H1 (cell line): ENCODE measurements around the gene ZNF134. TPM values are rescaled to one million over a fixed set of nuclear protein-coding genes. Genes with fewer than 3 reads are reported as not detected.

ENCODE experiments used
- BRCA1 ChIP-seq: IDR thresholded peaks from 2 replicates; pipeline ENCODE4 v1.6.1; 2012; ENCODE audit warnings: low read depth, low read length, improper control_type of control experiment
- CHD2 ChIP-seq: IDR thresholded peaks from 2 replicates; pipeline ENCODE4 v1.6.1; 2012; ENCODE audit warnings: low read length, improper control_type of control experiment
- CREB1 ChIP-seq: IDR thresholded peaks from 2 replicates; pipeline ENCODE4 v1.6.1; 2012; ENCODE audit warnings: inconsistent platforms
- GABPA ChIP-seq: IDR thresholded peaks from 2 replicates; pipeline ENCODE4 v1.6.1; 2011; ENCODE audit warnings: mild to moderate bottlenecking, low read length, moderate library complexity, borderline replicate concordance; ENCODE audit not compliant: insufficient read depth
- KDM1A ChIP-seq: fragments of 200-600, 300-600 bp; sonication (generic); IDR thresholded peaks from 2 replicates; pipeline ENCODE4 v1.7.1; 2016; ENCODE audit warnings: mild to moderate bottlenecking, low read length, borderline replicate concordance
- KDM4A ChIP-seq: IDR thresholded peaks from one replicate; pipeline ENCODE4 v1.7.1; 2012; ENCODE audit warnings: low read depth, mild to moderate bottlenecking, moderate library complexity, low read length, inconsistent platforms; ENCODE audit not compliant: severe bottlenecking
- NANOG ChIP-seq: IDR thresholded peaks from 2 replicates; pipeline ENCODE4 v1.6.1; 2011; ENCODE audit warnings: low read length, low read depth, mild to moderate bottlenecking, inconsistent platforms; ENCODE audit not compliant: insufficient read depth, poor library complexity, severe bottlenecking
- POU5F1 ChIP-seq: IDR thresholded peaks from 2 replicates; pipeline ENCODE4 v1.6.1; 2011; ENCODE audit warnings: low read depth, mild to moderate bottlenecking, low read length, moderate library complexity
- RAD21 ChIP-seq, 2 experiments: IDR thresholded peaks in 1 of 2; conservative IDR thresholded peaks in 1 of 2; 2 replicates each; pipeline ENCODE4 v1.6.1; 2011; ENCODE audit warnings: low read depth in 2 of 2, low read length in 2 of 2, improper control_type of control experiment in 1 of 2, inconsistent platforms in 1 of 2, mild to moderate bottlenecking in 1 of 2, moderate library complexity in 1 of 2
- RNF2 ChIP-seq: fragments of 200-900, 300-1000 bp; sonication (generic); IDR thresholded peaks from 2 replicates; pipeline ENCODE4 v1.7.1; 2016; ENCODE audit warnings: borderline replicate concordance, low read depth, mild to moderate bottlenecking, antibody characterized with exemption, low read length; ENCODE audit not compliant: poor library complexity, severe bottlenecking; ENCODE audit errors: missing control alignments
- SP2 ChIP-seq: IDR thresholded peaks from 2 replicates; pipeline ENCODE4 v1.6.1; 2012; ENCODE audit warnings: mild to moderate bottlenecking, low read length, inconsistent platforms
- SP4 ChIP-seq: IDR thresholded peaks from 2 replicates; pipeline ENCODE4 v1.6.1; 2012; ENCODE audit warnings: low read length, inconsistent platforms
- SUZ12 ChIP-seq: fragments of 200-600 bp; sonication (generic); IDR thresholded peaks from 2 replicates; pipeline ENCODE4 v1.6.1; 2012; ENCODE audit warnings: mild to moderate bottlenecking, inconsistent platforms, low read length, moderate library complexity, mixed read lengths
- TAF1 ChIP-seq: IDR thresholded peaks from 2 replicates; pipeline ENCODE4 v1.6.1; 2011; ENCODE audit warnings: mild to moderate bottlenecking, low read depth, low read length
- TAF7 ChIP-seq: optimal IDR thresholded peaks from 2 replicates; pipeline ENCODE3; 2011; ENCODE audit warnings: low read depth, mild to moderate bottlenecking, inconsistent platforms, low read length, moderate library complexity, borderline replicate concordance
- ZNF274 ChIP-seq: IDR thresholded peaks from 2 replicates; pipeline ENCODE4 v1.7.0; 2012; ENCODE audit warnings: low read length, borderline replicate concordance; ENCODE audit errors: extremely low read depth
- polyA plus RNA-seq, 7 experiments: library from polyadenylated mRNA; depleted of rRNA in 3 of 7; stranded (reverse) in 5 of 7; unstranded in 2 of 7; fragments of >200 nt in 5 of 7; fragments of 200-250 nt in 2 of 7; gene quantifications; 1 replicate in 5 of 7; 2 replicates in 1 of 7; 4 replicates in 1 of 7; pipeline versions ENCODE4 v1.2.1 to v1.2.3, GENCODE V29; 2011 to 2013; ENCODE audit warnings: missing spikeins in 2 of 7, mixed read lengths in 2 of 7
- total RNA-seq: library from RNA; stranded (reverse); fragmentation: NEBNext Ultra II Directional; extraction: Animal tissue kit (Norgen Biotek cat#: 25700); gene quantifications from 2 replicates; pipeline ENCODE4 v1.2.1, GENCODE V29; 2021
- TF ChIP-seq, protein P1 (sequence below): IDR thresholded peaks from 2 replicates; pipeline ENCODE4 v1.6.1; 2012; ENCODE audit warnings: inconsistent platforms
- TF ChIP-seq, protein P2 (sequence below): IDR thresholded peaks from 2 replicates; pipeline ENCODE4 v1.6.1; 2011; ENCODE audit warnings: low read length, improper control_type of control experiment
- TF ChIP-seq, protein P3 (sequence below): IDR thresholded peaks from 2 replicates; pipeline ENCODE4 v1.6.1; 2012; ENCODE audit warnings: low read length, inconsistent platforms

The ZNF134 gene
- total and polyA plus RNA-seq, 2 of the 8 experiments (the other 6 are each of a cell fraction or from before 2014, with no cell fraction given): 16.6 to 54.6 TPM

DNA sequence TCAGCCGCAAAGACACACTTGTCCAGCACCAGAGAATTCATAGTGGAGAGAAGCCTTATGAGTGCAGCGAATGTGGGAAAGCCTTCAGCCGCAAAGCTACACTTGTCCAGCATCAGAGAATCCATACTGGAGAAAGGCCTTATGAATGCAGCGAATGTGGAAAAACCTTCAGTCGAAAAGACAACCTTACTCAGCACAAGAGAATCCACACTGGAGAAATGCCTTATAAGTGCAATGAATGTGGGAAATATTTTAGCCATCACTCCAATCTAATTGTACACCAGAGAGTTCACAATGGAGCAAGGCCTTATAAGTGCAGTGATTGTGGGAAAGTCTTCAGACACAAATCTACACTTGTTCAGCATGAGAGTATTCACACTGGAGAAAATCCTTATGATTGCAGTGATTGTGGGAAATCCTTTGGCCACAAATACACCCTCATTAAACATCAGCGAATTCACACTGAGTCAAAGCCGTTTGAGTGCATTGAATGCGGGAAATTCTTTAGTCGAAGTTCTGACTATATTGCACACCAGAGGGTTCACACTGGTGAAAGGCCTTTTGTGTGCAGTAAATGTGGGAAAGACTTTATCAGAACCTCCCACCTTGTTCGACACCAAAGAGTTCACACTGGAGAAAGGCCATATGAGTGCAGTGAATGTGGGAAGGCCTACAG is 6.8 kb downstream of the ZNF134 start (continued):
- TF ChIP-seq RAD21 (IDR thresholded peaks at IDR 0.05 in 1 of 2, conservative IDR thresholded peaks at IDR 0.05 in 1 of 2; ENCODE audit: low read depth in 2 of 2, low read length in 2 of 2): no peak
- TF ChIP-seq RNF2: no peak
- TF ChIP-seq, protein P1, sequence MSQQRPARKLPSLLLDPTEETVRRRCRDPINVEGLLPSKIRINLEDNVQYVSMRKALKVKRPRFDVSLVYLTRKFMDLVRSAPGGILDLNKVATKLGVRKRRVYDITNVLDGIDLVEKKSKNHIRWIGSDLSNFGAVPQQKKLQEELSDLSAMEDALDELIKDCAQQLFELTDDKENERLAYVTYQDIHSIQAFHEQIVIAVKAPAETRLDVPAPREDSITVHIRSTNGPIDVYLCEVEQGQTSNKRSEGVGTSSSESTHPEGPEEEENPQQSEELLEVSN: no peak
- TF ChIP-seq SUZ12: no peak
- TF ChIP-seq GABPA: no peak
- no peak for TF ChIP-seq SP2
- TF ChIP-seq CHD2: no peak
- TF ChIP-seq KDM1A: peak; percentile 70; the same call in 1 of the 2 replicates
- no peak for TF ChIP-seq TAF7
- no peak for TF ChIP-seq POU5F1
- TF ChIP-seq NANOG: no peak
- TF ChIP-seq, protein P2, sequence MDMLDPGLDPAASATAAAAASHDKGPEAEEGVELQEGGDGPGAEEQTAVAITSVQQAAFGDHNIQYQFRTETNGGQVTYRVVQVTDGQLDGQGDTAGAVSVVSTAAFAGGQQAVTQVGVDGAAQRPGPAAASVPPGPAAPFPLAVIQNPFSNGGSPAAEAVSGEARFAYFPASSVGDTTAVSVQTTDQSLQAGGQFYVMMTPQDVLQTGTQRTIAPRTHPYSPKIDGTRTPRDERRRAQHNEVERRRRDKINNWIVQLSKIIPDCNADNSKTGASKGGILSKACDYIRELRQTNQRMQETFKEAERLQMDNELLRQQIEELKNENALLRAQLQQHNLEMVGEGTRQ: no peak
- TF ChIP-seq, protein P3, sequence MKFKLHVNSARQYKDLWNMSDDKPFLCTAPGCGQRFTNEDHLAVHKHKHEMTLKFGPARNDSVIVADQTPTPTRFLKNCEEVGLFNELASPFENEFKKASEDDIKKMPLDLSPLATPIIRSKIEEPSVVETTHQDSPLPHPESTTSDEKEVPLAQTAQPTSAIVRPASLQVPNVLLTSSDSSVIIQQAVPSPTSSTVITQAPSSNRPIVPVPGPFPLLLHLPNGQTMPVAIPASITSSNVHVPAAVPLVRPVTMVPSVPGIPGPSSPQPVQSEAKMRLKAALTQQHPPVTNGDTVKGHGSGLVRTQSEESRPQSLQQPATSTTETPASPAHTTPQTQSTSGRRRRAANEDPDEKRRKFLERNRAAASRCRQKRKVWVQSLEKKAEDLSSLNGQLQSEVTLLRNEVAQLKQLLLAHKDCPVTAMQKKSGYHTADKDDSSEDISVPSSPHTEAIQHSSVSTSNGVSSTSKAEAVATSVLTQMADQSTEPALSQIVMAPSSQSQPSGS: no peak
- no peak for TF ChIP-seq TAF1
- TF ChIP-seq ZNF274: peak; percentile 58; the same call in 1 of the 2 replicates
- no peak for TF ChIP-seq CREB1
- TF ChIP-seq BRCA1: no peak
- no peak for TF ChIP-seq SP4
- TF ChIP-seq KDM4A: no peak
- TF ChIP-seq, all 59 proteins: peak for 5
